Stimulated activated CD8-positive, alpha-beta memory T cell treated with anti-CD3 and anti-CD28 coated beads, Interleukin-15, amount 100 ng/mL, for 24 hours (primary cell): ENCODE data around the gene MAT2A.
A peak's percentile ranks its signal among the peaks of the same experiment; 100 is the strongest.

Experiments used
- DNase-seq: peaks from one replicate; pipeline ENCODE4 v3.0.0-alpha.2; 2020; ENCODE audit warnings: low read depth

MAT2A gene

DNA sequence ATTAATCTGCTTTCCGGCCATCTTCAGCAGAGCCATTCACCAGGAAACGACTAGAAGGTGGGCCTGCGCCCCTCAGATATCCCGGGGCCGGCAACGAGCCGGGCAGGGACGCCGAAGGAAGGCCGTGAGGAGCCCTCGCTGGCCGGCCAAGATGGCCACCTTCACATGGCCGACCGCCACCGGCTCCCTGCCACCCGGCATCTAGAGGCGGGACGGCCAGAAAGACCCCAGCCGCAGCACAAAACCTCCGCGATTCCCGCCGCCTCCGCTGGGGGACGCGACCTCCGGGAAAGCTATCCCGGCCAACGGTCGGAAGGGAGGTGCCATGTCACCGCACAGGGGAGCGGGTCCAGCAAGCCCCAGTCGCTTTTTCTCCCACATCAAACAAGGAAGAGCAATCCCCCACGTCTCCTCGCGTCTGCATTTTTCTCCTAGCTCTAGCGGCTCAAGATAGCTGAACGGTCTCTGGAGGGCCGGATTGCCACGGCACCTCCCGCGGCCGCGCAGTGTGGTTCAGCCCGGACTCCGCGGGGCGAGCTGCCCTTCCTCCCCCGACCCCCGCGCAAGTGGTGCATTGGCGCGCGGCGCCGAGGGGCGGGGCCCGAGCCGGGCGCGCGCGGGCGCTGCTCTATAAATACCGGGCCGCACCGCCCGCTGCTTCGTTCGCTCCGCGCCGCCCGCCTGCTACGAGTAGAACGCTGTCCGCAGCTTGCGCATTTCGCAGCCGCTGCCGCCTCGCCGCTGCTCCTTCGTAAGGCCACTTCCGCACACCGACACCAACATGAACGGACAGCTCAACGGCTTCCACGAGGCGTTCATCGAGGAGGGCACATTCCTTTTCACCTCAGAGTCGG is at the start of gene MAT2A:
MAT2A (plus strand) TSS at position 662 of the 854 bp plus-strand sequence; CDS start at position 782, 120 bp downstream.
- peak; percentile 88 for DNase-seq

DNA sequence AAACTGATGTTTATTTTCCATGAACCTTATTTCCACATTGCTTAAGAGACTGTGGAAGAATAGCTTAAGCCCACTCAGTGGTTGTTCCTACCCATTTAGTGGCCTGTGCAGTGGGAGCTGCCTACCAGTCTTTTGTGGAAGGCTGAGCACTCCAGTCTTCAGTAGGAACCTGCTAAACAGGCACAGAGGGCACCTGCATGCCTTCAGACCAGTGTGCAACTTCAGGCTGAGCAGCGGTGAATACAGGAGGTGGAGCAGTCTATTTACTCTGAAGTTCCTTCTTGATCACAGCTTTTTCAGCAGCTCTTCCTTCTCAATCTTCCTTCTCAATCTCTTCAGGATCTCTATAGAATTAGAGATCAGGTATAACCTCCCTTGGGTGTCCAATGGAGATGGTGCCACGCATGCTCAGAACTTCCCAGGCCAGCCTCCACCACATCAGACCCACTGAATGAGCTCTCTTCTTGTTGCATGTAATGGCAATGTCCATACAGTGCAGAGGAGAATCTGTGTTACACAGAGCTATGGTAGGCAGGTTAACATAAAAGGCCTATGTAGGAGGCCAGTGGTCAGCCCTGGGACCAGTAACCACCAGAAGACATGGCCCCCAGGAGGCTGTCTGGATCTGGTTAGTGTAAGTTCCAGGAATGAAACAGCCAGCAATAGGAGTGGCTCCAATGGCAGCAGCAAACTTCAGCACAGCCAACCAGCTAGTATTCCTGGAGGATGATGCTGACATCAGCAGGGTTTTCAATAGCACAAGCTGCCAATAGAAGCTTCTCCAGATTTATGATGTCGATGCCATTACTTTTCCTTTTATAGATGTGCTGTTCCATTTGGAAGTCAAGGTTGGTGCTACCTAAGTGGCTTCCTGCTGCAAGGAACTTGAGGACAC is 47.9 kb upstream of the MAT2A start:
- no peak for DNase-seq

DNA sequence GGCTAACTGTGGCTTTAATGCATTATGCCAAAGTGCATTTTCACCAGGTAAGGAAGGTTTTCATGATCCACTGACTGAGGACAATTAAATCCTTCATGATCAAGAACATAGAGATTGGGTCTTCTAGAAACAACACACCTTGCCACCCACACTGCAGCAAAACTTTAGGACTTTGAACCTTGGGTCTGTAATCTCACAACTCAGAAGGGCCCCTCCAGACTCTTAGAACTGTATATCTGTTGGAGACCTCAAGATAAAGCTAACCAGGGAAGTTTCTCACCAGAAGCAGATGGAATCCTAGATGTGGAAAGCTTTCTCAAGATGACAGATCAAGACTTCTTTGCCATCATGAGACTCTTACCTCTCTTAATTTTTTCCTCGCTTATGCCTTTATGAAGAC is 42.5 kb upstream of the MAT2A start:
- no peak for DNase-seq

- no peak for DNase-seq
Measured at GRCh38 chr2:85497944-85498630, 40.9 kb upstream of the MAT2A start.

GRCh38 chr2:85501248-85501647 is 37.7 kb upstream of the MAT2A start:
- DNase-seq: no peak

DNA sequence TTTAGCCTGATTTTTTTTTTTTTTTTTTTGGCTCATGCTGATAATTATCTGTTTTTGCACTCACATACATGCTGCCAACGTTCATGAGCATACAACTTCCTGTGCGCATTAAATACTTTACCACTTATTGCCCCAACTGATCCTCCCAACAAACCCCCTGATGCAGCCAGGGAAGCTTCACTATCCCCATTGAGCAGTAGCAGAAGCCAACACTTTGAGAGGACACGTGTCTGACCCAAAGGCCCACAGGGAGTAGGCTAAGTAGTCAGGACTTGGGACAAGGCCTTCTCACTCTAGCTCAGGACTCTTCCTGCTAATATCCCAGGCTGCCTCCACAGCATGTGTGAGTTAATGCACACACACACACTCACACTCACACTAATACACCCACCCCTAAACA is 36.2 kb upstream of the MAT2A start:
- no peak for DNase-seq

DNA sequence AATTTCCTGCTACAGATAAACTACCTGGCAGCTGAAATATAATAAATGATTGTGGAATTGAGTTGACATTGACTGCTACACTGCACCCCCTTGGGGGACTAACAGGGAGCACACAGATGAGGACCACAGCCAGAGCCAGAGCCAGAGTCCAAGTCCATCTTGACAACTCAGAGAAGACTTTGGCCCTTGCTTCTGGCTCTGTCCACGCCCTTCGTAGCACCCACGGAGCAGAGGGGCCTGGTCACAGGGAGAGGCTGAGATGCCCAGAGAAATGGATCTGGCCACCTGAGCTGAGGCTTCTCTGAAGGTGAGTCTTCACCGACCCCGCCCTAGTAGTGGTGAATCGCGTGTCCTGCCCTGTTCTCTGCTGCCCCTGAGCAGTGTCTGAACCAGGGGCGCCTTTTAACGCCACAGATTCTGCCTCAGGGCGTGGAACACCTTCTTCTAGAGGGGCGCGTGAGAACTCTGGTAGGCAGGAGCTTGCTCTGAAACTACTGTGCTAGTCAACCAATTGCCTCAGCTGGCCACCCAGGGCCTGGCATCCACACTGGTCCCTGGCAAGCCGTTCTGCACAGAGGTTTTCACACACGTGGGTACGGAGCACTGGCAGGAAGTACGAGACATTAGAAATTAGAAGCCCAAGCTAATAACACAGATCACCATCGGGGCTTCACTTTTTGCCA is 35.7 kb upstream of the MAT2A start:
- DNase-seq: no peak

- no peak for DNase-seq
Measured at GRCh38 chr2:85503851-85504777, 34.9 kb upstream of the MAT2A start.

DNA sequence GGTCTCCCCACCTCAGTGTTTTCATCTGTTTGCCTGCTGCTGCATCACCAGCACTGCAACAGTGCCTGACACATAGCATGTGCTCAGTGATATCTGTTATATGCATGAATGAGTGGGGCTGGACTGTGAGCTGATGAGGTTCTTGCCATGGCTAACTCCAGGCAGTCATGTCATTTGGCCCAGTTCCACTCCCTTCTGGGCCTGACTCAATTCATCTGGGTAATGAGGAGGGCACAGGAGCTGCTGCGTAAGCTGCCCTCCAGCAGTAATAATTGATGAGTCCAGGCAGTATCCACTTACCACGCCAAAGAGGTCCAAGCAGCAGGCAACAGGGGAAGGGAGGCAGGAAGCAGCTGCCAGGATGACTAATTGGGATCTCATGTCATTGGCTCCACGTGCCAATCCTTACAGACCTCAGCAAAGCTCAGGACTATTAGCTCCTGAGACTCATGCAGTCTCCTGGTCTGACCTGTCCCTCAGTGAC is 34.1 kb upstream of the MAT2A start:
- no peak for DNase-seq

DNA sequence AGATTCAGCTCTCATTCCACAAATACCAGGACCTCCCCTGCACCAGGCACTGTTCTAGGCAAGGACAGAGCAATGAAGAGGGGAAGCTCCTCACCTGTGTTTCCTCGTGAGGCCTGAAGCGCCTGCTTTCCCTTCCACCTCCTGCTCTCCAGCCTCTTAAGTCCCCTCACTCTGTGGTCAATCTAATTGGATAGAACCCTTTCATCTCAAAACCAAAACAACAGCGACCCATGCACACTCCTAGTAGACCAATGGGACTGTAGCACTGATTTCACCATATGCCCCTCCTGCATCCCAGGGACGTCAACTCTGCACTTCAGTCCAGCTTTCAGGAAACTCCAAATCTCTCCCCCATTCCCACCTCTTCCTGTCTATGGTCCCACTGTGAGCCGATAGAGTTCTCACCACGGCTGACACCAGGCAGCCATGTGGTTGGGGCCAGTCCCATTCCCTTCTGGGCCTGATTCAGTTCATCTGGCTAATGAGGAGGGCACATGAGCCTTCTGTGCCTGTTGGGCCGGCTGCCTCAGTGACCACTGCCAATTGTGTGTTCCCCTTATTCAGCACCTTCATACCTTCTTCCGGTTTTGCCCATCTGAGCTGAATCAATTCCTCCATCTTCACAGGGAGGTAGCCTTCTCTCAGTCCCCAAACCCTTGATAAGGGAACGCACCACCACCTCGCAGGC is 33.3 kb upstream of the MAT2A start:
- DNase-seq: no peak

DNA sequence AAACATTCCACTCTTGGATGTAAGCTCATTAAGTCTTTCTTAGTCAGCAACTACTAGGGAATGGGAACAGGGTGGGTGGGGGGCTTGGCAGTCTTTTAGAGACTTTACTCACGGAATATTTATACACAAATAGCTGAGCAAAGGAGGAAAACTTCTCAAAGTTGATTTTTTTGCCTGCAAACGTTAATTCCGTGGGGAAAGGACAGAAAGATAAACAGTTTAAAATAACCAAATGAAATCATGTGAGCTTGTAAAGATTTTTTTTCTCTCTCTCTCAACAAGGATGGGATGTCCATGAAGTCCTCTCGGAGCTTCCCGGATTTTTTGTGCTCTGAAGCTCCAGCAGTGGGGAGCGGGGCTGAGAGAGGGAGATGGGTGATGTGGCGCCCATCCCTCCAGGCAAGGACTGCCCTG is 32.2 kb upstream of the MAT2A start:
- DNase-seq: no peak

GRCh38 chr2:85511008-85511811 is 27.8 kb upstream of the MAT2A start:
- DNase-seq: no peak

- no peak for DNase-seq
Measured at GRCh38 chr2:85514323-85514722, 24.6 kb upstream of the MAT2A start.

DNA sequence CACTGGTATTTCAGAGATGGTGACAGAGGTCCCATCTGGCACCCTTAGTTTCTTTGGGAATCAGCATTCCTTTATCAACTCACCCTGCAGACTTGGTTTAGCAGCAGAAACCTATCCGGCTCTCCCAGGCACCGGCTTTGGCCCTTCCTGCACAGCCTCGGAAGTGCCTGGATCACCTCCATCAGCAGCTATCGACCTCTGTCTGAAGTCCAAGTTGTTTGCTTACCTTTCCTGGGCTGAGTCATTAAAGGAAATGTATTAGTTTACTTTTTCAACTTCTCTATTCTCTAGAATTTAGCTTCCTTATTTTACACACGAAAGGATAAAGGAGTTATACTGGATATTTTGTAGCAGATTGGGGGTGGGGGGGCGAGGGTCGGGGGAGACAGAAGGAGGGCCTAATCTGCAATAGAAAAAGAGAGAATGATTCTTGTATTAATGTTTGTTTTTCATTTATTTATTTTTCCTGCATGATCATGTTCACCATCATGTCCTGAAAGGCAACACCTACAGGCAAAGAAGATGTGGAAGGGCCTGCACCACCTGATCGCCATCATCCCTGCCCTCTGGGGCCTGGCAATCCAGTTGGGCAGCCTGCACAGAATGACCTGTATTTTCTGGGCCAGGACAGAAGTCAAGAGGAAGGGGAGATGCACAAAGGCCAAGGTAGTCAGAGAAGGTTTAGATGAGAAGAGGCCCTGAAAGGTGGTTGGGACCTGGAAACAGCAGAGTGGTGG is 22.1 kb upstream of the MAT2A start:
- DNase-seq: no peak

GRCh38 chr2:85522090-85522647 is 16.8 kb upstream of the MAT2A start:
- no peak for DNase-seq

GRCh38 chr2:85523062-85523902 is 15.7 kb upstream of the MAT2A start:
- DNase-seq: no peak

GRCh38 chr2:85523903-85524335 is 15.0 kb upstream of the MAT2A start:
- no peak for DNase-seq
